Kidney glomerular epithelial cell (primary cell): ENCODE data around the gene PHKB.
"Not testable (repeated sequence)": the region's sequence is repeated elsewhere in the genome, so short reads cannot be mapped to it uniquely, and the experiment has no call there.

Source experiments
- DNase-seq: peaks from one replicate; lab custom pipeline; 2025; lab: John Stamatoyannopoulos, UW

Gene PHKB

DNA sequence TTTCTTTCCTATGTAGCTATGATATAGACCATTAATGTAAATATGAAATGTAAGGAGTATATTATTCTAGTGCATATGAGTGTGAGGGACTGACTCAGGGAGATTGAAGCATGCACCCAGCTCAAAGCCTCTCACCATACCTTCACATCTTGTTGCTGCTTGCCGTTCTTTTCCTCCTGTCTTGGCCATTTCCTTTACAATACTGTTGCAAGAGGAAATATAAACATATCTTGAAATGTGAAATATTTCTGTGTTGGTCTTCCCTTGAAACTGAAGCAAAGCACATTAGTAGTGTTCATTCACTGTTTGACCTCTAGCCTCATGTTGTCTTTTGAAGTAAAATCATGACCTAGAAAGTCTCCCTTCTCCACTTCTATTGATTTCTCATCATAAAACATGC is 46.6 kb downstream of the PHKB start:
- no peak for DNase-seq

DNA sequence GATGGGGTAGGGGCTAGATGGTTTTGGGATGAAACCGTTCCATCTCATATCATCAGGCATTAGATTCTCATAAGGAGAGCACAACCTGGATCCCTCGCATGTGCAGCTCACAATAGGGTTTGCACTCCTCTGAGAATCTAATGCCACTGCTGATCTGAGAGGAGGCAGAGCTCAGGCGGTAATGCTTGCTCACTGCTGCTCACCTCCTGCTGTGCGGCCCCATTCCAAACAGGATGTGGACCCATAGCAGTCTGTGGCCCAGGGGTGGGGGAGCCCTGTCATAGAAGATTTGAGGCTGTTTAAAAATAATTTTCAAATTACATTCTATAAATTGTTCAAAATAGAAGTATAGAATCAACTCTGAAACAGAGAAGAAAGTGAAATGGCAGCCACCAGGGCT is 50.8 kb downstream of the PHKB start:
- DNase-seq = no peak

- DNase-seq = no peak
Measured at GRCh38 chr16:47519037-47519436, 57.9 kb downstream of the PHKB start.

- DNase-seq = no peak
Measured at GRCh38 chr16:47519546-47519945, 58.4 kb downstream of the PHKB start.

GRCh38 chr16:47519996-47520679 is 59.0 kb downstream of the PHKB start:
- no peak for DNase-seq

DNA sequence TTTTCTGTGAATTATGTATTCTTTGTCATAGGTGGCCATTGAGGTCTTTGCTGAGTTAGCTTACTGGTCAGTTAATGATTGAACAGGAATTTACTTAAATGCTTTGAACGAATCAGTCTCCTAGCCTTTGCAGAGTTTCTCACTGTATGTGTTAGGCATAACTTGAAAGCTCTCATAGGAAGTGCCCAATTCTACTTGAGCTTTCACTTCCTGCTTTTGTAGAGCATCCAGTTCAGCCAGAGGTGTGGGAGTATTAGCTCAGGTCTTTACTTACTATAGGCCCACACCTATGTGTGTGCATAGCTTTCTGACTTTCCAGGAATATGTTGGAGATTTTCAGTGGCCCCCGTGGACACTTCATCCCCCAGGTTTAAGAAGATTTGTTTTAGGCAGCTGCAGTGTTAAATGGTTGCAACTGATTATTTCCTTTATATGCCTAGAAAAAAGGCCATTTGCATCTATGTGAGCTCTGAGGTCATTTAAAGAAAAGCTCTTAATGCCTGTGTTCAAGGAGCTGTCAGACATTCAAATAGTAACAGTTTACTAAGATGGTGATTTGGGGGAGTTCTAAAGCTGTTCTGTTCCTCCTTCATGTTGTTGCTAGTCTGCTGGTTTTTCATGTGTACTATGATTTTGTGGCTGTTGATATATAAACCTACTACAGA is 62.3 kb downstream of the PHKB start:
- peak; percentile 13 for DNase-seq

DNA sequence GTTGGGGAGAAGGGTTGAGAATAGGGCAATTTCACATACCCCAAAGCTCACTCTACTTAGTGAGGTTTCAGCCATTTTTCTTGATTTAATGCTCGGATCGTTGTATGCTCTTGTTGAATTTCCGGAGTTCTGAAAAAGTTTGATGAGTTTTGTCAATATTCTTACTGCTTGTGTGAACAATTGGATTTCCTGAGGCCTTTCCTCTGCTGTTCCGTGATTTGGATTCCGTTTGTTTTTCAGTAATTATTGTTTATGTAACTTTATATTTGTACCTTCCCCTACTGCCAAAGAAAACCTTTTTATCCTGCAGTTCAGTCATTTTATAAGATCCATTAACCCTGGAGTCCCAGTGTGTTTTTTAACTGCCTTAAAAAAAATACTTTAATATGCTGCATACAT is 62.9 kb downstream of the PHKB start:
- no peak for DNase-seq

- no peak for DNase-seq
Measured at GRCh38 chr16:47528431-47528830, 67.3 kb downstream of the PHKB start.

DNA sequence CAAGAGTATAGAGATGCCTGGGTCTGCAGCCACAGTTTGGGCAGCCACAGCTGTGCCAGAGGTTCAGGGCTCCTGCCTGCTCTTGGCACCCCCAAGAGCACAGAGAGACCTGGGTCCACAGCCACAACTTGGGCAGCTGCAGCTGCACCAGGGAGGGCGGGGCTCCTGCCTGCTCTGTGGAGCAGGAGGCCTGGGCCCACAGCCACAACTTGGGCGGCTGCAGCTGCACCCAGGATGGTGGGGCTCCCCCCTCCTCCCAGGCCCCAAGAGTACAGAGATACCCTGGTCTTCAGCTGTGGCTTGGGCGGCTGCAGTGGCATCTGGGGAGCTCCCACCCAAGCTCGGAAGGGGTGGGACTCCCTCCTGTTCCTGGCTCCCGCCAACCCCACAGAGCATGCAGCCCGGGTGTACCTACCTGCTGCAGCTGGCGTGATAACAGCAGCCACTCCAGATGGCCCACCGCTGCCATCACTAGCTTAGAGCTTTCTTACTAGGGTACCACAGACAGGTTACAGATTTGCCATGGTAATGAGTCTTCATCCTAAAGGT is 72.7 kb downstream of the PHKB start:
- no peak for DNase-seq

GRCh38 chr16:47538472-47538871 is 77.3 kb downstream of the PHKB start:
- DNase-seq = no peak

GRCh38 chr16:47539707-47540670 is 78.9 kb downstream of the PHKB start:
- DNase-seq = not testable (repeated sequence)

- not testable (repeated sequence) for DNase-seq
Measured at GRCh38 chr16:47541135-47541534, 80.0 kb downstream of the PHKB start.

DNA sequence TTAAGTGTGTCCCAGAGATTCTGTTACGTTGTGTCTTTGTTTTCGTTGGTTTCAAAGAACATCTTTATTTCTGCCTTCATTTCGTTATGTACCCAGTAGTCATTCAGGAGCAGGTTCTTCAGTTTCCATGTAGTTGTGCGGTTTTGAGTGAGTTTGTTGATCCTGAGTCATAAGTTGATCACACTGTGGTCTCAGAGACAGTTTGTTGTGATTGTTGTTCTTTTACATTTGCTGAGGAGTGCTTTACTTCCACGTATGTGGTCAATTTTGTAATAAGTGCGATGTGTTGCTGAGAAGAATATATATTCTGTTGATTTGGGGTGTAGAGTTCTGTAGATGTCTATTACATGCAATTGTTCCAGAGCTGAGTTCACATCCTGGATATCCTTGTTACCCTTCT is 83.1 kb downstream of the PHKB start:
- DNase-seq = not testable (repeated sequence)

- not testable (repeated sequence) for DNase-seq
Measured at GRCh38 chr16:47551185-47551584, 90.1 kb downstream of the PHKB start.

DNA sequence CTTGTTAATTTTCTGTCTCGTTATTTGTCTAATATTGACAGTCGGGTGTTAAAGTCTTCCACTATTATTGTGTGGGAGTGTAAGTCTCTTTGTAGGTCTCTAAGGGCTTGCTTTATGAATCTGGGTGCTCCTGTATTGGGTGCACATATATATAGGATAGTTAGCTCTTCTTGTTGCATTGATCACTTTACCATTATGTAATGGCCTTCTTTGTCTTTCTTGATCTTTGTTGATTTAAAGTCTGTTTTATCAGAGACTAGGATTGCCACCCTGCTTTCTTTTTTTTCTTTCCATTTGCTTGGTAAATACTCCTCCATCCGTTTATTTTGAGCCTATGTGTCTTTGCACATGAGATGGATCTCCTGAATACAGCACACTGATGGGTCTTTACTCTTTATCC is 90.6 kb downstream of the PHKB start:
- not testable (repeated sequence) for DNase-seq

GRCh38 chr16:47553853-47554564 is 92.9 kb downstream of the PHKB start:
- DNase-seq = no peak

- not testable (repeated sequence) for DNase-seq
Measured at GRCh38 chr16:47554587-47554986, 93.5 kb downstream of the PHKB start.

- no peak for DNase-seq
Measured at GRCh38 chr16:47561286-47561685, 100.2 kb downstream of the PHKB start.

DNA sequence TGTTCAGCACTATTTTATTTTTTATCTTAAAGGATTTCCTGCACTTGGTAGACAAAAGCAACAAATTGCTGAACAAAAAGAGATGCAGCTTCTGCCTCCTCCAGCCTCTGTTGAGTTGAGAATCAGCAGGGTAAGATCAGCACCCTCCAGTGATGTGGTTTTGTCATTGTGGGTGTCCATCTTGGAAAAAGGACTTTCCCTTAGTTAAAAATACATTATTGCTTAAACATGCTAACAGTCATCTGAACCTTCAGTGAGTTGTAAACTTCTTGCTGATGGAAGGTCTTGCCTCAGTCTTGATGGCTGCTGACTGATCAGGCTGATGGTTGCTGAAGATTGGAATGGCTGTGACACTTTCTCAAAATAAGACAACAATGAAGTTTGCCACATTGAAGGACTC is 101.2 kb downstream of the PHKB start:
- no peak for DNase-seq

DNA sequence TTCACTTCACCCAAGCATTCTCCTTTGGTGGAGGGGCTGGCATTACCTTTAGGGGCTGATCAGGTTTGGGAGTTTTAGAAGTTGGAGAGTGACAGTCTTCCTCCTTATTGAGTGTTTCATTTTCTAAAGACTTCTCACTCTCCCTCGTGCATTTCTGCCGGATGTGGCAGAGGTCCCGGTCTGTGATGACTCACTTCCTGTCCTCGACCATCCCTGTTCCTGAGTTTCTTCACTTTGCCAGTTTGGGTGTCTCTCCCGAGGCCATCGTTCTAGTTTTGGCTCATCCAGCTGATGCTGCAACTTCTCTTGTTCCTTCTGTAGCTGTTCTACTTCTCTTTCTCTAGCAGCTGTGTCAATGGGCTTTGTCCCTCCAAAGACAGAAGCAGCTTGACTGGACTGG is 104.3 kb downstream of the PHKB start:
- DNase-seq = no peak

DNA sequence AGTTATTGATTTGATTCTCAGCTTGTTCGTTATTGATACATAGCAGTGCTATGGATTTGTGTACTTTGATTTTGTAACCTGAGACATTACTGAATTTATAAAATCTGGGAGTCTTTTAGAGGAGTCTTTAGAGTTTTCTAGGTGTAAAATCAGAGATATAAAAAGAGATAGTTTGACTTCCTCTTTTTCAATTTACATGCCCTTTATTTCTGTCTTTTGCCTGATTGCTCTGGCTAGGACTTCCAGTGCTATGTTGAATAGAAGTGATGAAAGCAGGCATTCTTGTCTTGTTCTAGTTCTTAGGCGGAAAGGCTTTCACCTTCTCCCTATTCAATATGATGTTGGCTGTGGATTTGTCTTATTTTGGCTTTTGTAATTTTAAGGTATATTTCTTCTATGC is 106.2 kb downstream of the PHKB start:
- DNase-seq = no peak

DNA sequence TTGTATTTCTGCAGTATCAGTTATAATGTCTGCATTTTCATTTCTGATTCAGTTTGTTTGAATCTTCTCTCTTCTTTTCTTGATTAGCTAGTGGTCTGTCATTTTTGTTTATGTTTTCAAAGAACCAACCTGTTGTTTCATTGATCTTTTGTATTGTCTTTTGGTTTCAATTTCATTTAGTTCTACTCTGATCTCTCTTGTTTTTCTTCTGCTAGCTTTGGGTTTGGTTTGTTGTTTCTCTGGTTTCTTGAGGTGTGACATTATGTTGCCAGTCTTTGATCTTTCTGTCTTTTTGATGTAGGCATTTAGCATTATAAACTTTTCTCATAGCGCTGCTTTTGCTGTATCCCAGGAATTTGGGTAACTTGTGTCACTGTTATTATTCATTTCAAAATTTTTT is 107.2 kb downstream of the PHKB start:
- no peak for DNase-seq
